NOMO-1 treated with dmso at 0.1 percent for 144 hours (cell line): ENCODE measurements around the gene RRN3.
"Not testable (repeated sequence)": the region's sequence is repeated elsewhere in the genome, so short reads cannot be mapped to it uniquely, and the experiment has no call there.

Source experiments
- DNase-seq: peaks from one replicate; lab custom pipeline; 2025; ENCODE audit not compliant: unreplicated experiment; lab: John Stamatoyannopoulos, UW

RRN3 gene

GRCh38 chr16:15029749-15030148 is 64.3 kb downstream of the RRN3 start:
- not testable (repeated sequence) for DNase-seq

DNA sequence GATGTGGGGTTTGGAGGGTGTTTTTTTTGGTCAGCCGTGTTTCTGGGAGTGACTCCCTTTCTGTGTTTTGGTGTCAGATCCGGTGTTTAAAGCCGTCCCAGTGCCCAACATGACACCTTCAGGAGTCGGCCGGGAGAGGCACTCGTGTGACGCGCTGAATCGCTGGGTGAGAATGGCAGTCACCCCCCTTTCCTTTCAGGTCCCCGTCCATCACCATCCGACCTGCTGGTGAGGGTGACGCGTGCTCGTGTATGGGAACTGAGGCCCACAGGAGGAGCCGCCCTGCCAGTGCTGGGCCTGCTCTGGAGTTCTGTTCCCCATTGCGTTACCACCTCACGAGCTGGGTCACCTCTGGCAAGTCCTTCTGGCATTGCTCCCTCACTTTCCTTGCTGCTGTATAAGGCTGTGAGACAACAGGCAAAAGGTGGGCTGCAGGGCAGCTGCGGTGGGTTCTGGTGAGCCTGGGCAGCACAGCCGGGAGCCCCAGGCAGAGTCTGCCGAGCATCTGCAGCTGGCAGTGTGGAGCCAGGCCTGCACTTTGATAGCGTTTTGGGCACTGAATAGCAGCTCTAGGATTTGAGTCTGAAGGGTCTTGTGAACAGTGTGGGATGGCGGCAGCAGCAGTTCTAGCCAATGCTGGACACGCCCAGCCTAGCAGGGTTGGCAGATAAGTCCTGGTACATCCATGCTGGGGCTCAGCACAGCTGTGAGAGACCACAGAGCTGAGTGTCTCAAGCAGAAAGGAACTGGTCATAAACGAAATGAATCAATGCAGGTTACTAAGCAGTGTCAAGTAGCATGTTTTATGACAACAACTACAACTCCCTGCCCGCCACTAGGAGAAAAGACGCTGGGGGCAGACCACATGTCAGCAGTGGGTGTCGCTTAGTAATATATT is 65.0 kb downstream of the RRN3 start:
- not testable (repeated sequence) for DNase-seq

DNA sequence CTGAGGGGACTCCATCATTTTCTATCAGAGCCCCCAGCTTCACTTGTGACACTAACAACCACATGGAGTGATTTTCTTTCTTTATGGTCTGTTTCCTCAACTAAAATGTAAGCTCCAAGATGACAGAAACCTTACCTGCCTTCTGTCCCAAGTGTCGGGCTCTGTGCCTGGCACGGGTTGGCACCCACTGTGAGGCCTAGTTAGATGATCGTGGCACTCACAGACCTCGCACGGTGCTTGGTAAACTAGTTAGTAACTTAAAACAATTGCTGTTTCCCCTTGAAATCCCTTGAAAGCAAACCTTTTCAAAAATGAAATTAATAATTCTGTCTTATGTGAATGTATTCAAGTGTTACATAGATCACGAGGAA is 65.7 kb downstream of the RRN3 start:
- not testable (repeated sequence) for DNase-seq

DNA sequence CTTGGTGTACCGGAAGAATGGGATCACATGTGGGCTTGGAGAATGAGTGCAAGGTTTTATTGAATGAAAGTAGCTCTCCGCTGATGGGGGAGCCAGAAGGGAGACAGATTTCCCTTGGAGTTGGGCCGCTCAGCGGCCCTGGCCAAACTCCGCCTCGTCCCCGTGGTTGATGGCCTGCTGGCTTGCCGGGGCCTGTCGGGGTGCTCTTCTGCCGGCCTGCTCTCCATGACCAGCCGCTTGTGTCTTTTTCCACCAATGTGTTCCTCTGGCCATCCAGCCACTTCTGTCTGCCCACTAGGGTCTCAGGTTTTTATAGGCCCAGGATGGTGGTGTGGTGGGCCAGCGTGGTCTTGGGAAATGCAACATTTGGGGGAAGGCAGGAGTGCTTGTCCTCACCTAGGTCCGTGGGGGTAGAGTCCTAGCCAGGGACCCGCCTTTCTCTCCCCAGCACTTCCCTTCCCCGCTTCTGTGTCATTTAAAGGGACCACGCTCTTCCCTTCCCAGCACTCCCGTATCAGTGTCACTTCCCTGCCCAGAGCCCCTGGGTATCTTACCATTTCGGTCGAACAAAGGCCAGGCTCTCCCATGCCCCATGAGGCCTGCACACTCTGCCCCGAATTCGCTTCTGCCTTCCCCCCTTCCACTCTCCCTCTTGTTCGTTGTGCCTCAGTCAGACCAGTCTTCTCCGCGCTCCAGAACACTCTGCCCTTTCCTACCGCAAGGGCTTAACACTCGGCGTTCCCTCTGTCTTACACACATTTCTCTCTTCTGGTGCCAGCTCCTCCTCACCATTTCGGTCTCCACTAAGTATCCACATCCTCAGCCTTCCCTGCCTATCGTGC is 66.3 kb downstream of the RRN3 start:
- not testable (repeated sequence) for DNase-seq

DNA sequence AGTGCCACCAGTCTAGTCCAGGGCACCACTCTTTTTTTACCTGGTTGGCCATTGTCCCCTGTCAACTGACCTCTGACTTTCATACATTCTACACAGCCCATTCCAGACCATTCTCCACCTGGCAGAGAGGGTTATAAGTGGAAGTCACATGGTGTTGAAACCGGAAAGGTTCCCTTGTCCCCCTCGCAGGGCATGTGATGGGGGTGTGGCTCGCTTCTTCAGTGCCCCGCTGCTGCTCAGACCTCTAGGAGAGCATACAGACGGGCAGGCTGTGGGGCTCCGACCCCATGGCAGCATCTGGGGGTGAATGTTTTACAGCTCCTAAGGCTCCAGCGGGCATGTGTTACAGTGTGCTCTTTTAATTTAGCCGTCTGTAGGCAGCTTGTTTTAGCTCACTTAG is 67.0 kb downstream of the RRN3 start:
- not testable (repeated sequence) for DNase-seq

GRCh38 chr16:15025234-15025951 is 68.7 kb downstream of the RRN3 start:
- DNase-seq: not testable (repeated sequence)

DNA sequence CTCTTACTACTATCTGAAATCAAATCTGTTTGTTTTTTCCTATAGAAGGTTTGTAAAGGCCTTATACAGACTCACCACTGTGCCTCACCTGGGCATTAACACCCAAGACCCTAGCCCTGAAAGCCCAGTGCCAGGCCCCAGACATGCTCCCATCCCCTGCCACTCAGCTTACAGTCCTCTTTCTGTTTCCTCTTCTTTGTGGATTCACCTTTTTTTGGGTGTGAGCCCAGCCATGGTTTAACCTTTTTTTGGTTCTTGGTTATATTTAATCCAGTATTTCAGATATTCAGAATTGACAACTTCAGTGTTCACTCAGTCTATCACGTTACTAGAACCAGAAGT is 69.2 kb downstream of the RRN3 start:
- not testable (repeated sequence) for DNase-seq

DNA sequence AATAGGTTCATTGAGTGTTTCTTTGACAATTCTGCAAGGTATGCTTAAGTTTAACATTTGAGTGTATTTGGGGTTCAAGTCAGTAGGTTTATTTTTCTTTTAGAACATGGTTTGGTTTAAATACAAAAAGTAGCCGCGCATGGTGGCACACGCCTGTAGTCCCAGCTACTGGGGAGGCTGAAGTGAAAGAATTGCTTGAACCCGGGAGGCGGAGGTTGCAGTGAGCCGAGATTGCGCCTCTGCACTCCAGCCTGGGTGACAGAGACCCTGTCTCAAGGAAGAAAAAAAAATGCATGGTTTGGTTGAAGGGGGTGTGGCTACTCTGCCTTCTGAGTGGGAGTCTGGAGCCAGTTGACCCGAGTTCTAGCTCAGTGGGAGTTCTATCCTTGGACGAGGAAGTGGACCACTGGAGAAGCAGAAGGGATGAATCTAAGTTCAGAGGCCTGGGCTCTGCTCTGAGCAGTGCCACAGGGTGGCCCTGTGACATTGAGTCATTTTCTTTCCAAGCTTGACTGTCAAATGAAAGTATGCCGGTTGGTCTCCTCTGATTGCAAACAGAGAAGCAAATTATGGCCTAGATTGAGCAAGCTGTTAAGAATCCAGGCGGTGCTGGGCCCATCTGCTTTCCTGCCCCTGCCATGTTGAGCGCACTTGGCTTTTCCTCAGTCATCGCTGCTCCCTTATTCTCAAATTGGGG is 70.5 kb downstream of the RRN3 start:
- DNase-seq: not testable (repeated sequence)

DNA sequence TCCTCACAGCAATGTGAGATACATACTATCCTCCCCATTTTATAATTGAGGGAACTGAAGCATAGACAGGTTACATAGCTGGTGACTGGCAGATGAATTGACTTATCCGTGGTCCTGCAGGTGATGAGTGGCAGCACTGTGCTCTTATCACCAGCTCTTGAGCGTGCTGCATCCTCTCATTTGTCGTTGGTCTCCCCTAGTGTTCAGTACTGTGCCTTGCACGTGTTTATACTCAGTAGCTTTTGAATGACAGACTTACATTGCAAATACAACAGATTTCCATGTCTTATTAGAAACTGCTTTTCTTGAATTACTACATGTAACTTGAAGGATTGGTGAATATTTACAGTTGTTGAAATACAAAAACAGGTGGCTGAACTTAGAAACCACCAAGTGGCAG is 71.9 kb downstream of the RRN3 start:
- DNase-seq: not testable (repeated sequence)

DNA sequence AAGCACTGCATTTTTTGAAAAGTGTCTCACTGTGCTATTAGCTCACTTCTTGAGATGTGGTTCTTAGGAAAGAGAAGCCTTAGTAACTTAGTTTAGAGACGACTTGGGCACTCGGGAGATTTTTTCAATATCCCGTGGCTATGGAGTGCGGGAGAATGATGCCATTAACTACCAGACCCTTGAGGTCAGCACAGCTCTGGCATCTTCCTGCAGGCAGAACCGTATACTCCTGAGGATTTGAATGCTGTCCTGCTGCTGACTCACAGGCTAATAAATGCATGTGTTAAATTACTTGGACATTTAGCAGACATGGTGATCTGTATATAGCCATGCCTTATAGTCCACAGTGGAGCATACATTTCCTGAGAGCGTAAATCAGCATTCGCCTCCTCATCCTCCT is 72.6 kb downstream of the RRN3 start:
- DNase-seq: not testable (repeated sequence)

DNA sequence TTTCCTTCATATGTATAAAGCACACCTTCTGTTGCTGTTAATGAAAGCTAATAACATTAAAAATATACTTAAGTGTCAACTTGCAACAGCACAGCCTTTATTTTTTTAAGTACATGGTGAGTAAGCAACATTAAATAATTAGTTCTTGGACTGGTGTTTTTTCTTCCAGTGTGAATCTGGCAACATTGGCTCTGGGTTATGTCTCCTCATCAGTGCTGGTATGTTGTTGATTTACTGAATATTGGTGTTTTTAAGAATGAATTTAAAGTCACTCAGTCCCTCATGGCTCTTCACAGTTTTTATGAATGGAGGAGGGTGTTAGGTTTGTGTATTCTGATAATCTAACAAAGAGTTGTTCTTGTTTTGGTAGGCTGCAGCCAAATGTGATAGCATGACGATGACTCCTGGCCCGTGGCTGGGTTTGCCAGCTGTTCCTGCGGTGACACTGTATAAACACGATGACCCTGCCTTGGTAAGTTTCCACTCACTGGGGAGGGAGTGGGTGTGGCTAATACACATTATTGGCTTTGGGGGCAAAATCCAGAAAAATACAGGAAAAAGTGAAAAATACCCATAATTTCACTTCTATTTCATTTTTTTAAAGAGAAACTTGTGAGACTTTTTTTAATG is 77.0 kb downstream of the RRN3 start:
- DNase-seq: not testable (repeated sequence)

DNA sequence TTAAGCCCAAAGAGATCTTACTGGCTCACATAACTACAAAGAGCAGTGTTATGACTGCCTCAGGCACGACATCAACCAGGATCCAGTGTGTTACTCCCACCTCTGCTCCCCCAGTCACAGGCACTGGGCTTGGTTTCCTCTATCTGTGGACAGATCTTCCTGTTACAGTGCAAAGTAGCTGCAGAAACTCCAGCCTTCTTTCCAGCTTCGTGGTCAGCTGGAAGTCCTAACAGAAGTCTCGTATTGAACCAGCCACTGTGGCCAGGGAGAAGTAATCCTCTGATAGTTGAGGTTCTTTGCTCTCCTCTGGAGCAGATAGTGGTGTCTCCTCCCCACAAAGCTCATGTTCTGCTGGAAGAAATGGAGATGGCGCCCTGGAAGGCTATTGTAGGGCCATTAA is 77.7 kb downstream of the RRN3 start:
- not testable (repeated sequence) for DNase-seq

DNA sequence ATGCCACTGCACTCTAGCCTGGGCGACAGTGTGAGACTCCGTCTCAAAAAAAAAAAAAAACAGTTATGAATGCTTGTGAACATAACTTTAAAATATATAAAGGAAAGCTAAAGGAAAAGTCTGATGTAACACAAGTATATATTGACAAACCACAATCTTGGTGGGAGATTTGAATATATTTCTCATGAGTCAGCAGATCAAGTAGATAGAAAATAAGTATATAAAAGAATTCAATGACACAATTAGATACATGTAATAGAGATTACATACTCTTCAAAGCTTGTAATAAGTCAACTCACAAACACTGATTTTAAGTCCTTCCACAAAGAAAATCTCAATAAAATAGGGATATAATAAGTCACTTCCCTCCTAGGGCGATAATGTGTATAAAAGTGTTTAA is 78.4 kb downstream of the RRN3 start:
- DNase-seq: not testable (repeated sequence)

DNA sequence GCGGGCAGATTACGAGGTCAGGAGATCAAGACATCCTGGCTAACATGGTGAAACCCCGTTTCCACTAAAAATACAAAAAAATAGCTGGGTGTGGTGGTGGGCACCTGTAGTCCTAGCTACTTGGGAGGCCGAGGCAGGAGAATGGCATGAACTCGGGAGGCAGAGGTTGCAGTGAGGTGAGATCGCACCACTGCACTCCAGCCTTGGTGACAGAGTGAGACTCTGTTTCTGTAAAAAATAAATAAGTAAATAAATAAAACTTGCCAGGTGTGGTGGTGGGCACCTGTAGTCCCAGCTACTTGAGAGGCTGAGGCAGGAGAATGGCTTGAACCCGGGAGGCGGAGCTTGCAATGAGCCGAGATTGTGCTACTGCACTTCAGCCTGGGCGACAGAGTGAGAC is 81.1 kb downstream of the RRN3 start:
- not testable (repeated sequence) for DNase-seq
